MM.1S (cell line): ENCODE measurements around the gene SPDYE16.
"Not testable (repeated sequence)": the region's sequence is repeated elsewhere in the genome, so short reads cannot be mapped to it uniquely, and the experiment has no call there.

Experiments used
- DNase-seq: peaks from one replicate; pipeline ENCODE4 v3.0.0-alpha.2; 2015
- H2AFZ ChIP-seq: fragments of 300-600 bp; sonication (generic); 2 replicates; pipeline ENCODE4 v1.6.0; 2016; ENCODE audit warnings: antibody characterized with exemption, low read length
- H3F3A ChIP-seq: fragments of 300-600 bp; sonication (generic); 2 replicates; pipeline ENCODE4 v1.6.1; 2016; ENCODE audit warnings: mild to moderate bottlenecking, antibody characterized with exemption, low read length, moderate library complexity, mixed read lengths; ENCODE audit not compliant: insufficient read depth
- H3K27ac ChIP-seq: fragments of 300-600 bp; sonication (generic); 2 replicates; pipeline ENCODE4 v1.5.1; 2016; ENCODE audit warnings: mild to moderate bottlenecking, low read length
- H3K27me3 ChIP-seq: fragments of 300-600 bp; sonication (generic); replicated peaks from 2 replicates; pipeline ENCODE4 v1.6.0; 2016; ENCODE audit warnings: low read length; ENCODE audit not compliant: insufficient read depth
- H3K36me3 ChIP-seq: fragments of 300-600 bp; sonication (generic); replicated peaks from 2 replicates; pipeline ENCODE4 v1.6.1; 2016; ENCODE audit warnings: mild to moderate bottlenecking, low read length, mixed read lengths; ENCODE audit not compliant: insufficient read depth
- H3K4me1 ChIP-seq: fragments of 300-600 bp; sonication (generic); 2 replicates; pipeline ENCODE4 v1.6.1; 2016; ENCODE audit warnings: low read length, mixed read lengths
- H3K4me2 ChIP-seq: fragments of 300-600 bp; sonication (generic); 2 replicates; pipeline ENCODE4 v1.6.0; 2016; ENCODE audit warnings: low read depth, low read length
- H3K4me3 ChIP-seq: fragments of 300-600 bp; sonication (generic); 2 replicates; pipeline ENCODE4 v1.5.1; 2016; ENCODE audit warnings: low read length, mixed read lengths
- H3K79me2 ChIP-seq: fragments of 300-600 bp; sonication (generic); 2 replicates; pipeline ENCODE4 v1.6.1; 2016; ENCODE audit warnings: mixed run types, low read length, mixed read lengths
- H3K9ac ChIP-seq: fragments of 300-600 bp; sonication (generic); 2 replicates; pipeline ENCODE4 v1.6.1; 2016; ENCODE audit warnings: low read length, mixed read lengths
- H3K9me2 ChIP-seq: fragments of 300-600 bp; sonication (generic); replicated peaks from 2 replicates; pipeline ENCODE4 v1.6.1; 2016; ENCODE audit warnings: mild to moderate bottlenecking, low read length, mixed read lengths; ENCODE audit not compliant: insufficient read depth
- H3K9me3 ChIP-seq: fragments of 300-600 bp; sonication (generic); replicated peaks from 2 replicates; pipeline ENCODE4 v1.6.1; 2016; ENCODE audit warnings: mild to moderate bottlenecking, low read length, mixed read lengths; ENCODE audit not compliant: insufficient read depth
- H4K20me1 ChIP-seq: fragments of 300-600 bp; sonication (generic); 2 replicates; pipeline ENCODE4 v1.6.1; 2016; ENCODE audit warnings: mild to moderate bottlenecking, low read length, moderate library complexity, mixed read lengths; ENCODE audit not compliant: insufficient read depth

Gene SPDYE16

DNA sequence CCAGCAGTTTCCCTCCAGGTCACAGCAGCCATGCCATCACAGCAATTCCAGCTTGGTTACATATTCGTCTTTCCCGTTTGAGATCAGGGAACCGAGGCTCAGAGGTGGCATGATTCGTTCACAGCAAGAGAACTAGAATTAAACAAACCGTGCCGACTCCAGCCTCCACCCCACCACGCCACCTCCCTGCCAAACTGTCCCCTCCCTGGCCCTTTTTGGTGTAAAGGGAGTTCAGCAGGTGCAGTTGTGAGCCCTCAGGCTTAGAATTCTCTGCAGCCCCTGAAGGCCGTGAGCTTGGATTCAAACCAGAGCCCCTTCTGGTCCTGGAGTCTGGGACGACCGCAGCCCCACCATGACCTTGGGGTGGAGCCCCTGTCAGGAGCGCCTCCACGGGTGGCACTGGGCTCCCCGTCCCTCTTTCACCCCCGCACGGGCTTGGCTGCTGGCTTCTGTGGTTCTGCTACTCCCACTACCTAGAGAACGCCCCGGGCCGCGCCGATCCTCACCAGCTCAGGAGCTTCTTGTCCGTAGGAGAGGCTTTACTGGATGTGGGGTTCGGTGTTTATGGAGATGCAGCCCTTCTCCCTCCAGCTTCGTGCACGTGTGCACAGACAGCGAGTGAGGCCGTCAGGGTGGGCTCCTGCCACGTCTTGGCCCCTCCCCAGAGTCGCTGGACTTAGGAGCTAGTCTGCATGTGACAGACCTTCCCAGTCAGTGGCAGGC is 43.7 kb downstream of the SPDYE16 start:
- not testable (repeated sequence) for H3K9ac ChIP-seq, H3K9me3 ChIP-seq, H3F3A ChIP-seq, H3K27ac ChIP-seq, DNase-seq, H2AFZ ChIP-seq, H3K27me3 ChIP-seq, H3K4me1 ChIP-seq, H3K9me2 ChIP-seq, H3K79me2 ChIP-seq, H3K4me2 ChIP-seq, H4K20me1 ChIP-seq, H3K4me3 ChIP-seq, H3K36me3 ChIP-seq

DNA sequence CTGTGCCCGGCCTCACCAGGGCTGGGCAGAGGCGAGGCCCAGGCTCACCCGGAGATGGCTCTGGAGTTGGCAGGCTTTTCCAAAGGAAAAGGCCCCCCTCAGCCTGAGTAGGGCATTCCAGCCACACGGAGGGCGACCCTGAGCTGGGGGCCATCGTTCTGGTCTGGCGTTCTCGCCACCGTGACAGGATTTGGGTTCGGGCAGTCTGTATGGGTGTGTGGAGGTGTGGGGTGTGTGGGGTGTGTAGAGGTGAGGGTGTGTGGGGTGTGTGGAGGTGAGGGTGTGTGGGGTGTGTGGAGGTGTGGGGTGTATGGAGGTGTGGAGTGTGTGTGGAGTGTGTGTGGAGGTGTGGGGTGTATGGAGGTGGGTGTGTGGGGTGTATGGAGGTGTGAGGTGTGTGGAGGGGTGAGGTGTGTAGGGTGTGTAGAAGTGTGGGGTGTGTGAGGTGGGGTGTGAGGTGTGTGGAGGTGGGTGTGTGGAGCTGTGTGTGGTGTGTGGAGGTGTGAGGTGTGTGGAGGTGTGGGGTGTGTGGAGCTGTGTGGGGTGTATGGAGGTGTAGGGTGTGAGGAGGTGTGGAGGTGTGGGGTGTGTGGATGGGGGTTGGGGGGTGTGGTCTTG is 44.4 kb downstream of the SPDYE16 start:
- not testable (repeated sequence) for DNase-seq, H2AFZ ChIP-seq, H3K4me1 ChIP-seq, H3K27me3 ChIP-seq, H4K20me1 ChIP-seq, H3K79me2 ChIP-seq, H3K9ac ChIP-seq, H3F3A ChIP-seq, H3K9me2 ChIP-seq, H3K4me3 ChIP-seq, H3K4me2 ChIP-seq, H3K27ac ChIP-seq, H3K36me3 ChIP-seq, H3K9me3 ChIP-seq

DNA sequence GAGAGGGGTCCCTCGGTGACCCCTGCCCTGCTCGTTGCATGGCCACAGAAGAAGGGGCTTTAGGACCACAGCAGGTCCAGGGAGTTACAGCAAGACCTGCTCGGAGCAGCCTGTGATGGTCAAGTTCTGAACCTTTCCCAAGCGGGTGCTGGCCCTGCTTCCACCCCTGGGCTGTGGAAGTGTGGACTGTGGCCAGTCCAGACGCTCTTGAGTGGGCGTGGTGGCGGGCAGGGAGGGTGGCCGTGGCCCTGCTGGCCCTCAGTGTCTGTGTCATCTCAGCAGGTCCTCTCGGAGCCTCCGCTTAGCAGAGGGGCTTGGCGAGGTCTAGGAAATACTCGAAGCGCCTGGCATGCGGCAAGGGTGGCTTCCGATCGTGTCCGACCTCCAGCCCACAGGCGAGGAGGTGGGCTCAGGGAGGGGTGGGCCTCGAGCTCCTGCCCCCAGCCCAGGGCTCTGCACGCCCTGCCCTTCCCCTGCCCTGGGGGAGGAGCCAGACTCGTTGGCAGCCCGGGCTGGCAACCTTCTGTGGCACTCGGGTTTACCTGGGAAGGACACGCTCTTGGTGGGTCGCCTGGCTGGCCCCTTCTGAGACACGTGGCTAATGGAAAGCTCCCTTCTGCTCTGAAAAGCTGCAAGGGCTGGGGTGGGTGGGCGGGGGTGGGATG is 45.0 kb downstream of the SPDYE16 start:
- H3K27me3 ChIP-seq, H3K9me3 ChIP-seq, DNase-seq, H3K36me3 ChIP-seq, H4K20me1 ChIP-seq, H3F3A ChIP-seq, H3K9me2 ChIP-seq, H3K4me3 ChIP-seq, H3K4me2 ChIP-seq, H3K9ac ChIP-seq, H2AFZ ChIP-seq, H3K4me1 ChIP-seq, H3K27ac ChIP-seq, H3K79me2 ChIP-seq: not testable (repeated sequence)

DNA sequence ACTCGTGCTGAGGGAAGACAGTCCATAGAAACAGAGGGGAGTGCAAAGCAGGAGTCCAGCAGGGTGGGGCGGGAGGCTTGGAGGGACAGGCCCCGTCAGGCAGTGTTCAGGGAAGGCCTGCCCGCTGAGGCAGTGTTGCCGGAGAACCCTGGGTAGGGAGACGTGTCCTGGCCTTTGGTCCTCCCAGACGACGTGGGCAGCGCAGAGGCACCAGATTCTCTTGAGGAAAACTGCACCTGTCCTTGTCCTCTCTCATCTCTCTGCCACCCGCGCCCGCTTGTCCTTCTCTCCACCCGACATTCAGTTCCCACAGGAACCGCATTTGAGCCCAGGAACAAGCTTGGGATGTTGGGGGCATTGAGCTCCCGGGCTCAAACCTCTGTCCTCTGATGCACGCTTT is 47.4 kb downstream of the SPDYE16 start:
- H3K4me2 ChIP-seq, H3K4me3 ChIP-seq, H3K9ac ChIP-seq, H3K4me1 ChIP-seq, H3K27me3 ChIP-seq, H3K79me2 ChIP-seq, H3K36me3 ChIP-seq, H3K9me3 ChIP-seq, DNase-seq, H2AFZ ChIP-seq, H4K20me1 ChIP-seq, H3F3A ChIP-seq, H3K9me2 ChIP-seq, H3K27ac ChIP-seq: not testable (repeated sequence)

DNA sequence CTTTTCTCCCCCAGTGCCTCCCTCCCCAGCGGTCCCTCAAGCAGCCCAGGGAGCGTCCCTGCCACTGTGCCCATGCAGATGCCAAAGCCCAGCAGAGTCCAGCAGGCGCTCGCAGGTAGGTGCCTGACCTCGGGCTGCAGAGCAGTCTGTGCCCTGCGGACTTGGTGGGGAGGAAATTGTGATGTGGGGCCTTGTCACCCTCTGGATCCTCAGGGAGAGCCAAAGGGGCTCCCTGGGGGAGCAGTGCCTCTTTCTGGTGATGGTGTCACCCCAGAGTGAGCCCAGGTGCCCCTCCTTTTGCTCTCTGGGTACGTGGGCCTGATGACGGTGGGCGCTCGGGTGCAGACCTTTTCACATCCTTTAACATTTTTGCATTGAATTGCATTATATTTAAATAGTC is 51.0 kb downstream of the SPDYE16 start:
- not testable (repeated sequence) for H3K4me2 ChIP-seq, H3K4me1 ChIP-seq, H3K9me2 ChIP-seq, H4K20me1 ChIP-seq, H3K79me2 ChIP-seq, H3K27me3 ChIP-seq, DNase-seq, H2AFZ ChIP-seq, H3K4me3 ChIP-seq, H3K36me3 ChIP-seq, H3F3A ChIP-seq, H3K9ac ChIP-seq, H3K9me3 ChIP-seq, H3K27ac ChIP-seq

DNA sequence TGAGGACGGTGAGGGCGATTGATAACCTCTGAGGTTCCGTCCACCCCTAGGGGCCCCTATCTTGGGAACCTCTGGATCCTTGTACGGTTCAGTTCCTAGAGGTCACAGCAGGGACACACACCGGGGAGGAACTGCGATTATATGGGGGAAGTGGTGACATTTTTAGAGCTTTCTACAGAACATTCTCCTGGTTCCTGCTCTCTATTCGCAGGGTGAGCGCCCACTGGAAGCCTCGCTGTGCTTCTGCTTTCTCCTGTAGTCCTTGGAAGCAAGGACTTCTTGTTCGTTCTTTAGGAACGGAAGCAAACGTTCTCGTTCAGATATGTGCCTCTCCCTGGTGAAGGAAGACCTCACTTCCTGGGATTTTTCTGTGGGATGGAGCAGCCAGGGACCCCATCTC is 55.1 kb downstream of the SPDYE16 start:
- H3K4me1 ChIP-seq, H3K79me2 ChIP-seq, H3K9ac ChIP-seq, H3K9me3 ChIP-seq, H2AFZ ChIP-seq, H3K27ac ChIP-seq, H3K4me3 ChIP-seq, H3K4me2 ChIP-seq, H3K36me3 ChIP-seq, DNase-seq, H3K27me3 ChIP-seq, H3F3A ChIP-seq, H3K9me2 ChIP-seq, H4K20me1 ChIP-seq: not testable (repeated sequence)

DNA sequence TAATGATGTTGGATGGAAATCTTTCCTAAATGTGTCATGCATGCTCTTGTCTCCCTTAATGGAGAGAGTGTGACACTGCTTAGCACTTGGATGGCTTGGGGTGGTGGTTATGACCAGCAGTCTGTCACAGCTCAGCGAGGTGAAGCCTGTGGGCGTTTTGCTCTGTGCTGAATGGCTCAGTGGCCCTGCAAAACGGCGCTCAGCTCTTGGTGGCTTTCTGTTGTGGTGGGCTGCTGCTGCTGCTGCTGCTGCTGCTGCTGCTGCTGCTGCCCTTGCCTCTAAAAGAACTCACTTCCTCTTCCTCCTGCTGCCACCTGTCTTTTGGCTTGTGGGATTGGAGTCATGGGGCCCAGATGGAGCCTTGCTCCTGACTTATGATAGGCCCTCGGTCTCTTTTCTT is 56.5 kb downstream of the SPDYE16 start:
- not testable (repeated sequence) for H3K9me3 ChIP-seq, H3K79me2 ChIP-seq, H3K9ac ChIP-seq, H3K36me3 ChIP-seq, H3K9me2 ChIP-seq, H3K27me3 ChIP-seq, H3K27ac ChIP-seq, H3K4me2 ChIP-seq, H3K4me3 ChIP-seq, H2AFZ ChIP-seq, H4K20me1 ChIP-seq, H3K4me1 ChIP-seq, H3F3A ChIP-seq, DNase-seq
